Thoracic aorta (tissue), 2 donors: ENCODE measurements around the gene GPC6. TPM values are rescaled to one million over a fixed set of nuclear protein-coding genes. Genes with fewer than 3 reads are reported as not detected.

Source experiments
- ATAC-seq: fragments of 150-250 bp; one replicate; pipeline ENCODE4 v1.8.0; 2017; ENCODE audit warnings: low read depth; ENCODE audit not compliant: insufficient number of reproducible peaks, low FRiP score
- DNase-seq: peaks from one replicate; pipeline ENCODE4 v3.0.0-alpha.2; 2020; ENCODE audit warnings: low spot score
- H3K27ac ChIP-seq, 2 donors: fragments of 200-600 bp; sonication (generic); 1 replicate in 1 of 2; 2 replicates in 1 of 2; pipeline ENCODE4 v1.5.1; 2016; ENCODE audit warnings: mild to moderate bottlenecking in 2 of 2, moderate library complexity in 2 of 2
- H3K27me3 ChIP-seq: fragments of 200-600 bp; sonication (generic); replicated peaks from 2 replicates; pipeline ENCODE4 v1.6.0; 2016; ENCODE audit warnings: mild to moderate bottlenecking; ENCODE audit not compliant: insufficient read depth
- H3K36me3 ChIP-seq: fragments of 200-600 bp; sonication (generic); one replicate; pipeline ENCODE4 v1.5.1; 2016
- H3K4me1 ChIP-seq, 2 donors: fragments of 200-600 bp; sonication (generic); 1 replicate in 1 of 2; 2 replicates in 1 of 2; pipeline versions ENCODE4 v1.5.1 to v1.6.0; 2016; ENCODE audit warnings: low read depth in 2 of 2, mild to moderate bottlenecking in 1 of 2; ENCODE audit not compliant: control insufficient read depth in 1 of 2
- H3K4me3 ChIP-seq: fragments of 200-600 bp; sonication (generic); 2 replicates; pipeline ENCODE4 v1.5.1; 2016; ENCODE audit warnings: mild to moderate bottlenecking
- H3K9me3 ChIP-seq: fragments of 200-600 bp; sonication (generic); 2 replicates; pipeline ENCODE4 v1.5.1; 2016
- total RNA-seq, 2 donors: library from RNA; depleted of rRNA; stranded (reverse); fragments of >200 nt; gene quantifications; one replicate each; pipeline versions ENCODE4 v1.1.0 to v1.2.3, GENCODE V29; 2016
- TF ChIP-seq, protein P1 (sequence below): fragments of 200-600 bp; sonication (generic); IDR thresholded peaks from one replicate; pipeline ENCODE4 v1.5.1; 2019; ENCODE audit warnings: antibody characterized with exemption

Gene GPC6
- total RNA-seq, 2 donors from 2014 or later, result 34.9 to 56.4 TPM

DNA sequence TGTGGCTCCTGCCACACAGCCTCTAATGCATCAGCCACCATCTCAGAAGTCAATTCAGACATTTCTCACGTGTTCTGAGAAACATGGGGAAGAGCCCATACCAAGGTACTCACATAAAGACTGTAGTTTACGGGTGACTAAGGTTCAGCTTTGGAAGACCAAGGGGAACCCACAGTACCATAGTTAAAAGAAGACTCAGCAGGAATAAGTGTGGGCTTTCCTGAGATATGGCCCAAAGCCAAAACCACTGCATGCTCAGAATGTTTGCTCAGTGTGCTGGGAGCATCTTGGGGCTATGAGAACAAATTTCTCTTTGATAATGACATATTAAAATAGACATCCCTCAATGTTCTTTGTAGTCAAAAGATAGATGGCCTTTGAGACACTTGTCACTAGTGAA is 969.1 kb downstream of the GPC6 start:
- Histone ChIP-seq H3K36me3 (no peaks in the 10 kb centered on the region), H3K4me1 (no peaks in the 10 kb centered on the region), H3K27me3 (no peaks in the 10 kb centered on the region), H3K9me3 (no peaks in the 10 kb centered on the region), H3K4me3 (no peak overlapping the region), H3K27ac (no peak overlapping the region)
- ATAC-seq (no peak), DNase-seq (no peak)
- TF ChIP-seq, protein P1, sequence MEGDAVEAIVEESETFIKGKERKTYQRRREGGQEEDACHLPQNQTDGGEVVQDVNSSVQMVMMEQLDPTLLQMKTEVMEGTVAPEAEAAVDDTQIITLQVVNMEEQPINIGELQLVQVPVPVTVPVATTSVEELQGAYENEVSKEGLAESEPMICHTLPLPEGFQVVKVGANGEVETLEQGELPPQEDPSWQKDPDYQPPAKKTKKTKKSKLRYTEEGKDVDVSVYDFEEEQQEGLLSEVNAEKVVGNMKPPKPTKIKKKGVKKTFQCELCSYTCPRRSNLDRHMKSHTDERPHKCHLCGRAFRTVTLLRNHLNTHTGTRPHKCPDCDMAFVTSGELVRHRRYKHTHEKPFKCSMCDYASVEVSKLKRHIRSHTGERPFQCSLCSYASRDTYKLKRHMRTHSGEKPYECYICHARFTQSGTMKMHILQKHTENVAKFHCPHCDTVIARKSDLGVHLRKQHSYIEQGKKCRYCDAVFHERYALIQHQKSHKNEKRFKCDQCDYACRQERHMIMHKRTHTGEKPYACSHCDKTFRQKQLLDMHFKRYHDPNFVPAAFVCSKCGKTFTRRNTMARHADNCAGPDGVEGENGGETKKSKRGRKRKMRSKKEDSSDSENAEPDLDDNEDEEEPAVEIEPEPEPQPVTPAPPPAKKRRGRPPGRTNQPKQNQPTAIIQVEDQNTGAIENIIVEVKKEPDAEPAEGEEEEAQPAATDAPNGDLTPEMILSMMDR, result no peak

DNA sequence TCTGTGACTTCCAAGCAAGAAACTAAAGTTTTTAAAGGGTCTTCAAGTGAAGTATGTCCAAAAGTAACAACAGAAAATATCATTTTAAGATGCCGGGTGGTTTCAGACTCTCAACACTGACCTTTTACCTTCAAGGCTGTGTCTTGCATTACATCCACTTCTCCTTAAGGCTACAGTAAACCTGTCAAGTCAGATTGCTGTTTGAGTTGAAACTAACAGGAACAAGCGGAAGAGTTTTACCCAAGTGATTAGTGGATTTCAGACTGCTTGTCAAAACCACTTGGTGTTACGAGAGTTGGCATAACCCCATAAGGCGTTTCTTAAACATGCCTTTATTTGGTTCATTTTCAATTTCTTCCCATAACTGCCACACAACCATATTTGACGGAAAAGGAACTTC is 969.8 kb downstream of the GPC6 start:
- DNase-seq (no peak), ATAC-seq (no peak)
- Histone ChIP-seq H3K4me1 (no peaks in the 10 kb centered on the region), H3K36me3 (no peaks in the 10 kb centered on the region), H3K4me3 (no peak overlapping the region), H3K27me3 (no peaks in the 10 kb centered on the region), H3K27ac (no peak overlapping the region), H3K9me3 (no peaks in the 10 kb centered on the region)
- TF ChIP-seq, protein P1, result no peak

DNA sequence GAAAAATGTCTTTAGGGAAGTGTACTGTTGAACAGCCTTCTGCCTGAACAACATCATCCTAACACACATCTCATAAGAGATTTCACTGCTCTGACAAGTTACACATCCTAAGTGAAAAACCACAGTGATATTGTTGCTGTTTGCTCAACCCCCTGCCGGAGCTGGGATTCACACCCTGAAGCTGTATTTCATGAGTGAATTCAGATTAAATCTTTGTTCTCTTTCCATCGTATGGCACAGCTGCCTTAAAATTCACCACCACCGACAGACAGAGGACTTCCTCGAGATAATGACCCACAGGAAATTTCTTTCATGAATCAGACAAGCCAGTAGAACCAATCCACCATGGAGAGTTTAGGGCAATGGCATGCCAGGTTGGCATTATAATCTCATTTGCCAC is 972.1 kb downstream of the GPC6 start:
- ATAC-seq (no peak), DNase-seq (no peak)
- Histone ChIP-seq H3K4me3 (no peak overlapping the region), H3K27ac (no peak overlapping the region), H3K27me3 (no peaks in the 10 kb centered on the region), H3K4me1 (no peaks in the 10 kb centered on the region), H3K9me3 (no peaks in the 10 kb centered on the region), H3K36me3 (no peaks in the 10 kb centered on the region)
- TF ChIP-seq, protein P1, result no peak

DNA sequence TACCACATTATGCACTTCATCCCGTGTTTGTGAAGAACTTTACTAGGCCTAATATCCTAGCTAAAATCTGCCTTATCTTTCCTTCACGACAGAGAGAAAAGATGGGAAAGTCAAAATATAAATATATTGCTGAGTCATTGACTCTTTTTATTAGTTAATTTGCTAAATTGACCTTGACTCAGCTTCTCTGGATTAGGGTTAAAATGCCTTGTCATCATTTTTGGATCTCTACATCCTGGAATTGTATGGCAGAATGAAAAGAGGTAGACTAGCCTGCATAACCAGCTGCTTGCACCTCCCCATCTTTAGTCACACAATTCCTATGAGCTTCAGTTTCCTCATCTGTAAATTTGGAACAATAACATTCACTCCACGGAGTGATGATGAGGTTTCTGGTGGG is 972.5 kb downstream of the GPC6 start:
- DNase-seq (no peak), ATAC-seq (no peak)
- Histone ChIP-seq H3K9me3 (no peaks in the 10 kb centered on the region), H3K4me1 (no peaks in the 10 kb centered on the region), H3K27me3 (no peaks in the 10 kb centered on the region), H3K27ac (no peak overlapping the region), H3K4me3 (no peak overlapping the region), H3K36me3 (no peaks in the 10 kb centered on the region)
- TF ChIP-seq, protein P1, result no peak

DNA sequence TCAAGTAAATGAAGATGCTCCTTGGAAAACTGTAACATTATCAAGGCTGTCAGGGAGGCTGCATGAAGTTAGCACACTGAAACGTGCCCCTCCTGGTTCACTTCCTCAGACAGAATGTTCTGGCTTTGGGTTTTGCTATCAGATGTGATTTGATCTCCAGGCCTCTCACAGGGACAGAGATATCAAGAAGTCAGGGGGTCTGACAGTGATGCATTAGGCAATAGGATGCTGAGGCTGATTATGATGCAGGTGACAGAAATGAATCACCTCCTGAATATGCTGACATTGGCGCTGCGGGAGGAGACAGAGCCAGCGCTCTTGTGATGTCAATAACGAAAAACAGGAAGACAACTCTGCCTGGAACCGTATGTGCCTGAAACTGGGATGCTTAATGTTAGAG is 974.4 kb downstream of the GPC6 start:
- no peaks in the 10 kb centered on the region for H3K27me3 ChIP-seq
- ATAC-seq, result no peak
- TF ChIP-seq, protein P1, result no peak

More for the DNA sequence above, 974.4 kb downstream of the GPC6 start:
- H3K4me1 ChIP-seq, result no peaks in the 10 kb centered on the region
- no peaks in the 10 kb centered on the region for H3K9me3 ChIP-seq
- H3K4me3 ChIP-seq, result no peak overlapping the region
- no peaks in the 10 kb centered on the region for H3K36me3 ChIP-seq
- DNase-seq, result no peak
- no peak overlapping the region for H3K27ac ChIP-seq
